ENCODE measurements around the gene EFS. TPM values are rescaled to one million over a fixed set of nuclear protein-coding genes. Genes with fewer than 3 reads are reported as not detected.

EFS gene
- total RNA-seq, 2 experiments from 2014 or later = not detected

GRCh38 chr14:23359167-23359626 lies 5.8 kb downstream of the EFS start:
- CTCF ChIA-PET = interaction anchor here (1.0 to 1.5 kb wide), 2 partner anchors 21 to 32 kb away, joined by 3 read pairs; no protein-coding TSS in a partner anchor
- ATAC-seq (no peak), DNase-seq (no peak)
- no peak for TF ChIP-seq CTCF (IDR thresholded peaks at IDR 0.05)
- Mint-ChIP-seq H3K36me3 (ENCODE audit: low read depth) (no peaks in the 10 kb centered on the region), H3K4me1 (ENCODE audit: low read depth) (no peaks in the 10 kb centered on the region), H3K4me3 (no peak overlapping the region), H3K27ac (no peak overlapping the region), H3K27me3 (peaks cover 16% of the 10 kb centered on the region), H3K9me3 (no peaks in the 10 kb centered on the region)
- POLR2A ChIA-PET = interaction anchor here (1.3 kb wide), 1 partner anchor 177 kb away, joined by 4 read pairs; no protein-coding TSS in a partner anchor
- intact Hi-C loops (cut with micrococcal nuclease) = no loop called here

GRCh38 chr14:23358553-23359166 lies 6.3 kb downstream of the EFS start:
- H3K36me3 Mint-ChIP-seq (ENCODE audit: low read depth) = no peaks in the 10 kb centered on the region
- no peak overlapping the region for H3K27ac Mint-ChIP-seq
- H3K4me3 Mint-ChIP-seq = no peak overlapping the region
- peaks cover 17% of the 10 kb centered on the region for H3K27me3 Mint-ChIP-seq
- CTCF ChIA-PET = interaction anchor here (1.4 to 2.0 kb wide), 4 partner anchors 13 to 32 kb away, joined by 3 to 6 read pairs (median 4); no protein-coding TSS in a partner anchor
- H3K4me1 Mint-ChIP-seq (ENCODE audit: low read depth) = no peaks in the 10 kb centered on the region
- DNase-seq (no peak), ATAC-seq (no peak)
- intact Hi-C loops (cut with micrococcal nuclease) = no loop called here
- H3K9me3 Mint-ChIP-seq = no peaks in the 10 kb centered on the region
- TF ChIP-seq CTCF (IDR thresholded peaks at IDR 0.05) = no peak
- POLR2A ChIA-PET = no interaction called here

- H3K36me3 Mint-ChIP-seq (ENCODE audit: low read depth) = no peaks in the 10 kb centered on the region
- H3K9me3 Mint-ChIP-seq = no peaks in the 10 kb centered on the region
- no peak overlapping the region for H3K27ac Mint-ChIP-seq
- CTCF ChIA-PET = interaction anchor here (1.4 to 2.0 kb wide), 3 partner anchors 12 to 22 kb away, joined by 3 to 6 read pairs (median 4); no protein-coding TSS in a partner anchor
- DNase-seq (no peak), ATAC-seq (no peak)
- no peak for TF ChIP-seq CTCF (IDR thresholded peaks at IDR 0.05)
- H3K4me3 Mint-ChIP-seq = no peak overlapping the region
- intact Hi-C loops (cut with micrococcal nuclease) = no loop called here
- POLR2A ChIA-PET = no interaction called here
- peaks cover 21% of the 10 kb centered on the region for H3K27me3 Mint-ChIP-seq
- H3K4me1 Mint-ChIP-seq (ENCODE audit: low read depth) = peaks cover under 1% of the 10 kb centered on the region
Measured at GRCh38 chr14:23358042-23358441, 6.9 kb downstream of the EFS start.

- Mint-ChIP-seq H3K9me3 (no peaks in the 10 kb centered on the region), H3K27ac (no peak overlapping the region), H3K4me1 (ENCODE audit: low read depth) (peaks cover 3% of the 10 kb centered on the region), H3K36me3 (ENCODE audit: low read depth) (no peaks in the 10 kb centered on the region), H3K27me3 (peaks cover 25% of the 10 kb centered on the region), H3K4me3 (no peak overlapping the region)
- ChIA-PET POLR2A (no interaction called here), CTCF (interaction anchor here (1.4 to 2.0 kb wide), 3 partner anchors 12 to 23 kb away, joined by 3 to 6 read pairs (median 4); no protein-coding TSS in a partner anchor)
- ATAC-seq (no peak), DNase-seq (no peak)
- intact Hi-C loops (cut with micrococcal nuclease) = no loop called here
- TF ChIP-seq CTCF (IDR thresholded peaks at IDR 0.05) = no peak
Measured at GRCh38 chr14:23357261-23357660, 7.7 kb downstream of the EFS start.

GRCh38 chr14:23356662-23357061 lies 8.3 kb downstream of the EFS start:
- no peak overlapping the region for H3K27ac Mint-ChIP-seq
- no peak for TF ChIP-seq CTCF (IDR thresholded peaks at IDR 0.05)
- DNase-seq = no peak
- peaks cover 25% of the 10 kb centered on the region for H3K27me3 Mint-ChIP-seq
- intact Hi-C loops (cut with micrococcal nuclease) = no loop called here
- H3K9me3 Mint-ChIP-seq = no peaks in the 10 kb centered on the region
- peaks cover 3% of the 10 kb centered on the region for H3K4me1 Mint-ChIP-seq (ENCODE audit: low read depth)
- ChIA-PET POLR2A (no interaction called here), CTCF (interaction anchor here (2.0 kb wide), 1 partner anchor 23 kb away, joined by 6 read pairs; no protein-coding TSS in a partner anchor)
- ATAC-seq = no peak
- no peak overlapping the region for H3K4me3 Mint-ChIP-seq
- no peaks in the 10 kb centered on the region for H3K36me3 Mint-ChIP-seq (ENCODE audit: low read depth)

All from activated CD8-positive, alpha-beta T cell treated with anti-CD3 and anti-CD28 coated beads for 36 hours (primary cell).